ENCODE results near the gene SYT9. TPM values are rescaled to one million over a fixed set of nuclear protein-coding genes. Genes with fewer than 3 reads are reported as not detected.

The SYT9 gene
- total and polyA plus RNA-seq, 2 of the 8 experiments (the other 6 are each of a cell fraction or from before 2014, with no cell fraction given), result 1.5 to 2.9 TPM

DNA sequence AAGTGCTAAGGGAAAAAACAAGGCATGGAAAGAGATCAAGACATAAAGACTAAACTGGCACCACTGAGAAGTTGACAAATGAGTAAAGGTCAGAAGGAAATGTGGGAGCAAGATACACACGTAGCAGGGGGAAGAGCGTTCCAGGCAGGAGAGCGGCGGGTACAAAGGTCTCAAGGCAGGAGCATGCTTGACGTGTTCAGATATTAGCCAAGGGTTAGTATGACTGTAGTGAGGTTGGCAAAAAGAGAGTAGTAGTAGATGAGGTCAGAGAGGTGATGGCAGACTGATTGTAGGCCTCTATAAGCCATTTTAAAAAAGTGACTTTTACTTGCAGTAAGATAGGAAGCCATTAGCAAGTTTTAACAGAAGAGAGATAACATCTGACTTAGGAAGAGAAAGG lies 9.9 kb downstream of the SYT9 start:
- H2BK15ac ChIP-seq (ENCODE audit: low read length), result no peak overlapping the region
- H3K18ac ChIP-seq (ENCODE audit: extremely low read depth, low read length), result no peak overlapping the region
- H4K91ac ChIP-seq (replicated peaks; ENCODE audit: insufficient read length, low read length), result no peak overlapping the region
- POLR2A ChIA-PET (ENCODE audit: partially characterized antibody), result no interaction called here
- H3K27me3 ChIP-seq (replicated peaks in 1 of 4; ENCODE audit: control insufficient read depth in 3 of 4, extremely low read depth in 1 of 4, insufficient read depth in 3 of 4, low read length in 3 of 4), result no peaks in the 10 kb centered on the region
- H3K23ac ChIP-seq (ENCODE audit: insufficient read length), result no peak overlapping the region
- H3K4me1 ChIP-seq (replicated peaks in 1 of 4; ENCODE audit: control insufficient read depth in 3 of 4, insufficient read depth in 4 of 4, low read length in 3 of 4), result no peaks in the 10 kb centered on the region
- DNase-seq (ENCODE audit: low read depth in 1 of 2, low spot score in 2 of 2), result no peak
- no peak overlapping the region for H3K4me2 ChIP-seq (ENCODE audit: insufficient read depth in 1 of 2, low read depth in 2 of 2, low read length in 2 of 2)
- 94% methylated on average over 5 of the region's 5 CpGs; no CpG with 5 or more reads in 1 of the 2 experiments for WGBS, 2 experiments (ENCODE audit: extremely low coverage in 1 of 2, insufficient coverage in 1 of 2, insufficient read length in 1 of 2, insufficient replicate concordance in 2 of 2, low coverage in 1 of 2, low lambda C conversion rate in 2 of 2, missing lambda C conversion rate in 1 of 2)
- CTCF ChIA-PET (ENCODE audit: partially characterized antibody), result interaction anchor here (2.0 kb wide), 1 partner anchor 17 kb away, joined by 10 read pairs; no protein-coding TSS in a partner anchor
- H3K27ac ChIP-seq (ENCODE audit: low read depth, low read length), result no peak overlapping the region
- no peak overlapping the region for H2BK20ac ChIP-seq (ENCODE audit: low read length)
- no peak overlapping the region for H2BK12ac ChIP-seq (ENCODE audit: low read depth, low read length)
- FAIRE-seq, result no peak
- H3K4me3 ChIP-seq (ENCODE audit: extremely low read depth in 1 of 4, insufficient read depth in 2 of 4, low read depth in 3 of 4, low read length in 4 of 4), result no peak overlapping the region
- H3K23me2 ChIP-seq (ENCODE audit: low read depth, low read length), result peaks cover 2% of the 10 kb centered on the region; the same call in 1 of the 2 replicates
- TF ChIP-seq RXRA (IDR thresholded peaks at IDR 0.05; ENCODE audit: insufficient read depth, low read depth, low read length) (no peak), SP4 (IDR thresholded peaks at IDR 0.05; ENCODE audit: low read length) (no peak), CREB1 (IDR thresholded peaks at IDR 0.05) (no peak), CTBP2 (IDR thresholded peaks at IDR 0.05; ENCODE audit: borderline replicate concordance, insufficient read depth, insufficient read length, low read length) (no peak), CBX8 (IDR thresholded peaks at IDR 0.05; ENCODE audit: borderline replicate concordance, low read depth, low read length) (no peak)
- TF ChIP-seq, protein P1, sequence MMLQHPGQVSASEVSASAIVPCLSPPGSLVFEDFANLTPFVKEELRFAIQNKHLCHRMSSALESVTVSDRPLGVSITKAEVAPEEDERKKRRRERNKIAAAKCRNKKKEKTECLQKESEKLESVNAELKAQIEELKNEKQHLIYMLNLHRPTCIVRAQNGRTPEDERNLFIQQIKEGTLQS (IDR thresholded peaks at IDR 0.05; ENCODE audit: insufficient read depth, low read depth, low read length), result no peak
- H3K79me1 ChIP-seq (ENCODE audit: low read depth, low read length), result no peaks in the 10 kb centered on the region
- H3K9me3 ChIP-seq (ENCODE audit: insufficient read depth in 2 of 2, low read depth in 1 of 2, low read length in 1 of 2), result no peaks in the 10 kb centered on the region
- H4K20me1 ChIP-seq (replicated peaks in 1 of 2; ENCODE audit: control insufficient read depth in 1 of 2, insufficient read depth in 2 of 2, low read length in 2 of 2), result no peaks in the 10 kb centered on the region
- no peak overlapping the region for H2BK120ac ChIP-seq (replicated peaks; ENCODE audit: low read depth, low read length)
- H2BK5ac ChIP-seq (ENCODE audit: low read depth, low read length), result no peak overlapping the region
- H3K14ac ChIP-seq (ENCODE audit: insufficient read length), result no peak overlapping the region
- H3K79me2 ChIP-seq (ENCODE audit: control insufficient read depth in 1 of 2, insufficient read depth in 2 of 2, low read length in 2 of 2), result no peaks in the 10 kb centered on the region
- no peak overlapping the region for H3K56ac ChIP-seq (replicated peaks; ENCODE audit: insufficient read length, low read depth, low read length)
- no peaks in the 10 kb centered on the region for H3K36me3 ChIP-seq (ENCODE audit: control insufficient read depth in 2 of 4, insufficient read depth in 4 of 4, low read length in 3 of 4)
- no peak overlapping the region for H4K8ac ChIP-seq (ENCODE audit: extremely low read depth, insufficient read depth, low read length)
- no peak overlapping the region for H2AK5ac ChIP-seq (ENCODE audit: low read depth, low read length)
- no peak overlapping the region for H3K4ac ChIP-seq (replicated peaks; ENCODE audit: insufficient read length, low read depth, low read length)
- no peak overlapping the region for H3K9ac ChIP-seq (replicated peaks in 1 of 4; ENCODE audit: extremely low read depth in 1 of 4, low read depth in 3 of 4, low read length in 3 of 4)
- no peak overlapping the region for H2AFZ ChIP-seq (ENCODE audit: low read length)
- no peak overlapping the region for H4K5ac ChIP-seq (ENCODE audit: insufficient read length, low read depth, low read length)

Measured in H1 (cell line).